GM19324 (cell line): ENCODE results near the gene UBE2H.
A peak's percentile ranks its signal among the peaks of the same experiment; 100 is the strongest.
"Not testable (repeated sequence)": the region's sequence is repeated elsewhere in the genome, so short reads cannot be mapped to it uniquely, and the experiment has no call there.

Source experiments
- ATAC-seq: cut with Tn5 transposase; IDR thresholded peaks from one replicate; pipeline ENCODE4 v1.9.1; 2021; ENCODE audit warnings: mild to moderate bottlenecking, moderate library complexity; ENCODE audit not compliant: unreplicated experiment, low FRiP score

UBE2H gene

DNA sequence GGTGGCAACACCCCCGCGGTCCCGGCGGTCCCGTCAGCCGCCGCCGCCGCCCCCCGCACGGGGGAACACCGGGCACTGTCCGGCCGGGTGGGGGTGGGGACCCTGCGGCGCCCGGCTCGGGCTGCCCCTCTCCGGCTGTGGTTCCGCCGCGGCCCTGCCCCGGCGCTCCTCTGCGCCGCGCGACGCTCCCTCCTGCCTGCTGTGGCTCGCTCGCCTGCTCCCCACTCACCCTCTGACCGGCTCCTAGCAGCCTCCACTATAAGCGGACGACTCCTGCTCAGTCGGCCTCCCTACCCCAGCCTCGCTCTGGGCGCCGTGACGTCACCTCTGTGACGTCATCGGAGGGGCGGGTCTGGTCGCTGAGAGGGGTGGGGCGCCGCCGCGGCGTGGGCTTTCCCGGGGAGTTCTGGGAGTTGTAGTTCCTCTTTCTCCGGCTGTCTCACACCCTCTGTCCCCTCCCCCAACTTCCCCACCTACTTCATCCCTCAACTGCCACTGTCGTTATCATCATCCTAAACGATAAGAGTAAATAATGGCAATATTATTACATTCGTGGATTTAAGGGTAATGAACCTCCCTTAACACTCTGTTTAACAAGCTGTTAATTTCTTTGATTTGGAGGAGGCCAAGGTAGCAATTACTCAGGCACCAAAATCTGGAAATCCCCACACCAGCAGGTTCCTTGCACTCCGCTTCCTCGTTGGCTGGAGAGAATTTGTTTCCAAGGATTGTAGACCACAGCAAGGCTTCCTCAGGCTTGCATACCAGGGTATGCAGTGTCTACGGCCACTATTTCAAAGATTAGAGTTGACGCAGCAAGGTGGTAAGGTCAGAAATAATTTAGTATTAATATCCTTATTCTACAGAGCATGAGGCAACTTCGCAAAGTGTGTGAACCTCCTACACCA is at the start of gene UBE2H:
UBE2H (minus strand) TSS at position 308 of the 908 bp plus-strand sequence. CDS start 405 bp downstream, outside the sequence.
- peak; percentile 77 for ATAC-seq

DNA sequence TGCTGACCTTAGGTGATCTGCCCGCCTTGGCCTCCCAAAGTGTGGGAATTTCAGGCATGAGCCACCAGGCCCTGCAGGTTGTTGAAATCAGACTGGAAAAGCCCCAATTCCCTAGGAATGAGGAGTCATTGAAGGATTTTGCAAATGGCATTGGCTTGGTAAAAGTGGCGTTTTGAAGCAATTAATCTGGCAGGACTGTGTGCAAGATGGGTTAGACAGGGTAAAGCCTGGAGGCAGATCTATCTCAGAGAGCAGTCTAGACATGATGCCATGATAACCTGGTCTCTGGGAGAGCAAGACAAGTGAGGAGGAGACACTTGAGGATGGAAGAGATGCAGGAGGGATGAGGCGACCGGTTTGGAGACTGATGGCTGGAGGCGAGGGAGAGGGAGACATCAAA is 45.7 kb upstream of the UBE2H start:
- ATAC-seq: no peak

DNA sequence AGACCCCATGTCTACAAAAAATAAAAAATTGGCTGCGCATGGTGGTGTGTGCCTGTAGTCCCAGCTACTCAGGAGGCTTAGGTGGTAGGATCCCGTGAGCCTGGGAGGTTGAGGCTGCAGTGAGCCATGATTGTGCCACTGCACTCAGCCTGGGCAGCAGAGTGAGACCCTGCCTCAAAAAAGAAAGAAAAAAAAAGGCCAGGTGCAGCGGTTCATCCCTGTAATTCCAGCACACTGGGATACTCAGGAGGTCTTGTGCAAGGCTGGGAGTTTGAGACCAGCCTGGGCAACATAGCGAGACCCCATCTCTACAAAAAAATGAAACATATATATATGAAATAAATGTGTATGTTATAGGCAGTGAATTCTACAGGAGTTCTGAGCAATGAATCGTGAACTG is 44.5 kb upstream of the UBE2H start:
- no peak for ATAC-seq

DNA sequence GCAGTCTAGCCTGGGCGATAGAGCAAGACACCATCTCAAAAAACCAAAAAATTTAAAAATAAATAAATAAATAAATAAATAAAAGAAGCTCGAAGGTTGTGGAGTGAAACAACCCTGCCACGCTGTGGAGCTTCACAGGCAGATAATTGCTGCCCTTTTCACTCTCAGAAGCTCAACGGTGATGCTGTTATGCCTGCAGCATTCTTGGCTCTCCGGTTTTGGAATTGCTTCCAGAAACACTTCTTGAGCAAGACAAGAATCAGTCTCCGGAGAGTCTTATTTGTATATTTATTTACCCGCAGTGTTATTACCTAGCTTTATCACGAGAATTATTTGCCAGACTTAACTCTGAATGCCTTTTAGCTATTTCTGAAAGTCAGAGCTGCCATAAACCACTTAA is 40.5 kb upstream of the UBE2H start:
- ATAC-seq: no peak

DNA sequence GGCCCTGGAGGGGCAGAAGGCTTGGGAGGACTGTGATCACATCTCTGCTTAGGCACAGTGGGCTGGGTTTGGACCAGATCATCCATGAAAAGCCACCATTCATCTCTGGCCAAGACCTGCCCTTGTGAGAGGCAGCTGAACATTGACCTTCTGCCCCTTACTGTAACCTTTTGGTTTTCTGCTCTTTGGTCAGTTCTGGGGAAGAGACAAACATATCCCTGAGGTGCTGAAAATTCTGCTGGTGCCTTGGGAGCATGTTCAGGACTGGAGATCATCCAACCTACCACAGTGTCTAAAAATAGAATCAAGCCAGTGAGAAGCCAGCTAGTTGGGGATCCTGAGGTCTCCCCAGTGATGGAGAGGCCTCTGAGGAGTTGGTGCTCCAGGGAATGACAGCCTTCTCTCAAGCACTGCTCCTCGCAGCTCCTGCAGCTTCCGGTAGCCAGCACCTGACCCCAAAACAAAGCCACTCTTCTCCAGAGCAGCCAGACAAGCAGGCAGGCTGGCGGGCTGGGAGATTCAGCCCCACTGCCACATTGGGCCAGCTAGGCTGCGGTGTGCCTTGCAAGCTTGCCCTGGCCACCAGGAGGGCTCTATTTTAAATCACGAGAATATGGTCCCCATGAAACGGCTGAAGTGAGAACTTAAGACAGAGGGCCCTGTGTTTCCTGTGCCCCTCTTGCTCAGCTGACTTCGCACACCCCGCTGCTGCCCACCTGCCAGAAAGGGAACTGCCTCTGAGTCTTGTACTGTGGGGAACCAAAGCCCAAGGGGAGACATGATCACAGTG is 37.8 kb upstream of the UBE2H start:
- no peak for ATAC-seq

DNA sequence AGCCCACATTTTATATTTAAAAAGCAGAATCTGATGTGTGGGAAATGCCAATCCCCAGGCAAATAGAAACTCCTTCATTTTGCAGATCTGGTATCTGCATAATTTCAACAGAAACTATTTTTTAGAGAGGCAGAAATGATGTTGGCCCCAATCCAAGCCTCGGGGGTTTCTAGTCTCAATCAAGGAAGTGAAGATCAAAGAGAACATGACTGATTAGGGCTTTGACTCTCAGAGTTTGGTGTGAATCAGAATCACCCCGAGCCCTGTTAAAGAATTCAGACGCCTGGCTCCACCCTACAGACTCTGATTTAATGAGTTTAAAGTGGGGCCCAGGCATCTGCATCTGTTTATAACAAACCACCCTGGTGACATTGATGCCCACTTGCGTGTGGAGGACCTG is 36.7 kb upstream of the UBE2H start:
- no peak for ATAC-seq

DNA sequence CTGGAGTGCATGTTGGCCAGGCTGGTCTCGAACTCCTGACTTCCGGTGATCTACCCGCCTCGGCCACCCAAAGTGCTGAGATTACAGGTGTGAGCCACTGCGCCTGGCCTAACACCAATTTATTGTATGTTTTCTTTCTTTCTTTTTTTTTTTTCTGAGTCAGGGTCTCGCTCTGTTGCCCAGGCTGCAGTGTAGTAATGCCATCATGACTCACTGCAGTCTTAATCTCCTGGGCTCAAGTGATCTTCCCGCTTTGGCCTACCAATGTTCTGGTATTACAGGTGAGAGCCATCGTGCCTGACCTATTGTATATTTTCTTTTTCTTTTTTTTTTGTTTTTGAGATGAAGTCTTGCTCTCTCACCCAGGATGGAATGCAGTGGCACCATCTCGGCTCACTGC is 33.8 kb upstream of the UBE2H start:
- ATAC-seq: no peak

DNA sequence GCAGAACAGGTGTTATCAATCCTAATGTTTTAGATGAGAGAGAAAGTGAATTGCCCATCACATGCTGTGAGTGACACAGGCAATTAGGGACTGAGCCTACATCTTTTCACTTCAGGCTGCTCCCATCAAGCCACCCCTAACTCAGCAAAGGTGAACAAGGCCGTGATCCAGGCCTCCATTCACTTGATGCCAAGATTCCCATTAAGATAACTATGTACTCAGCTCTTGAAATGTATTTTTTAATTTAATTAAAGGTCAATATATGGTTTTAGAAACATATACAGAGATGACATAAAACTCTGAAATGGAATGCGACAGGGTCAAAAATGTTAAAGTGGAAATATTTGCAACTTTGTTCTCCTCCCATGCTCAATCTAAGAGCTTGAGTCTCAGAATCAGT is 27.9 kb upstream of the UBE2H start:
- ATAC-seq: no peak

DNA sequence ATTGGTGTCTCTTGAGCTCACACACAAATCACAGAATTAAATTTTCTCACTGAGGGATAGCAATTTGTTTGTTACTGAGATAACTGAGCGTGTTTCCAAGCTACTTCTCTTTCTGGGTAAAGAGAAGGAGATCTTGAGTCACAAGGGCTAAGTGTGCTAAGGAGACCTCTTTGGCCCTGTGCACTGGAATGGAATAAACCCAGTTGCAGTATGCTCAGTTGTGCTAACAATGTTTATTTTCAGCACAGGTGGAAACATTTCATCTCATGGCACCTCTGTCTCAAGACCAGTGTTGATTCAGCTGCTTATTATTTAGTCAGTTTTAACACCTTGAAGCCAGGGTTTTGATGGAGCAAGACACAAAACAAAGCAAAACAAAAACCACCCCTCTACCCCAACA is 22.5 kb upstream of the UBE2H start:
- ATAC-seq: no peak

DNA sequence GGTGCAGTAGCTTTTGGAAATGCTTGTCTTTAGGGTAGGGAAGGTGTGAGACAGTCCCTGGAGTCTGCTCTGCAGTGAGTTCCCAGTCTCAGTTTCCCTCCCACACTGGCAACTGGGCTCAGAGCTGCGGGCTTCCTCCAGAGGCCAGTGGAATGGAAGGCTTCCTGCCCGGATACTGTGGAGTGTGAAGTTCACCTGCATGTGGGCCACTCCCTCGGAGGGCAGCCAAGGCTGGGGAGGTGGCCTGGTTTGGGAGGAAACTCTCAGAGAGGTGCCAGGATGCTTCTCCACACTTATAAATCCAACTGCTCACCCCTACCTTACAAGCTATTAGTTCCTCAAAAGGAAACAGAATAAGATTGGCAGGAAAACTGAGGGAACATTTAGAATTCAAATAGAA is 18.1 kb upstream of the UBE2H start:
- no peak for ATAC-seq

DNA sequence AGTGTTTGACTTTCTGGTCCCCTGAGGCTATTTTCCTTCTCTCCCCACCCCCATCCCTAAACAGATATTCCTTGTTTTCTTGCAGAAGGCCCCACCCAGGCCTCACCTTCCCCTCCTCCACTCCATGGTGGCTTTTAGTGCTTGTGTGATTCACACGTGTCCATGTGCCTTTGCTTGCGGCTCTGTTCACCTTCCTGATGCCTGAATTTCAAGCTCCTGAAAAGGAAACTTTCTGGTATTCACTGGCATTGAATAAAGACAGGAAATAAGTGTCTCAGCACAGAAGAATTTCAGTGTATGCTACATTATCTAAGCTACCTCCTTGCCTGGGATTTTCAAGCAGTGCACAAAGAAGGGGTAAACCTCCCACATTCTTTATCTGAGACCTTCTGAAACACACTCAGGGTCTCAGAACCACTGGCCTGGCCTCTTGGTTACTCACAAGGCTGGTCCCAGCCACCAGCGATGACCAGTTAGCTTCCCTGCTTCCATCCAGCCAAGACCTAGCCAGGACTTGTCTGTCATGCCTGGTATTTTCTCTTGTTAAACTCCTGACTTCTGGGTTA is 17.2 kb upstream of the UBE2H start:
- ATAC-seq: no peak

DNA sequence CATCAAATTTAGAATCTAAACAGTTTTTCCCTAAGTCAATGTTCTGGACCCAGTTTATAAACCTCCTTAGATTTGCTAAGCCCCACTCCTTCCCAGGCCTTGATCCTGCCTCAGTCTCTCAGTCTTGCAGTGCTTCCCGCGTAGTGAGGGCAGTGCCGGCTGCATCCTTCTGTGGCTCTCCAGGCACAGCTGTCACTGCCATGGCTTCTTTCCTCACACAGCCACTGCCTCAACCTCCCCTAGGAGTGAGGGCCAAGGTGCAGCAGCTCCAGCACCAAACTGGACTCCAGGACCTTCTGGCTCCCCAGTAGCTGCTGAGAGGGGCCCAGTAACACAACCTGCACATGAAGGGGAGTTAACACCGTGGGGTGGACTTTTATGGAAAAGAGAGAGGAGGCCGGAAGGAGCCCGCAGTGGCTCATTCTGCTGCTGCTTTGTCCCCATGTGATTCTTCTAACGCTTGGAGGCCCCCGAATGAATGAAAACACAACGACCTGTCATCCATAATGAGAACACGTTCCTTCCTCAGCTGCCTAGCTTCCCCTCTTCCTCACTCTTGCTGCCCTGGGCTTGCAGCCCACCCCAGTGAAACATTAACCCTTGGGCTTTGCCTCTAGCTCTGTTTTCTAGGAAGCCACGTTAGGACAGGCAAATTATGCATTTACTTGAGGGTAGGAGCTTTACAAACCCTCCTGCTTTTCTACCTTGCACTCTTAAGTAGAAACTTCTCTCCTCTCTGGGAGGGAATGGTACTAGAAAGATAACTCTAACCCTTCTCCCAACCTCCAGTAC is 16.0 kb upstream of the UBE2H start:
- no peak for ATAC-seq

DNA sequence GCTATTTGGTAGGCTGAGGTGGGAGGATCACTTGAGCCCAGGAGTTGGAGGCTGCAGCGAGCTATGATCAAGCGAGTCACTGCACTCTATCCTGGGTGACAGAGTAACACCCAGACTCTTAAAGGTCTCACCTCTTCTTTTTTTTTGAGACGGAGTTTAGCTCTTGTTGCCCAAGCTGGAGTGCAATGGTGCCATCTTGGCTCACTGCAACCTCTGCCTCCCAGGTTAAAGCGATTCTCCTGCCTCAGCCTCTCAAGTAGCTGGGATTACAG is 7.4 kb upstream of the UBE2H start:
- ATAC-seq: not testable (repeated sequence)

DNA sequence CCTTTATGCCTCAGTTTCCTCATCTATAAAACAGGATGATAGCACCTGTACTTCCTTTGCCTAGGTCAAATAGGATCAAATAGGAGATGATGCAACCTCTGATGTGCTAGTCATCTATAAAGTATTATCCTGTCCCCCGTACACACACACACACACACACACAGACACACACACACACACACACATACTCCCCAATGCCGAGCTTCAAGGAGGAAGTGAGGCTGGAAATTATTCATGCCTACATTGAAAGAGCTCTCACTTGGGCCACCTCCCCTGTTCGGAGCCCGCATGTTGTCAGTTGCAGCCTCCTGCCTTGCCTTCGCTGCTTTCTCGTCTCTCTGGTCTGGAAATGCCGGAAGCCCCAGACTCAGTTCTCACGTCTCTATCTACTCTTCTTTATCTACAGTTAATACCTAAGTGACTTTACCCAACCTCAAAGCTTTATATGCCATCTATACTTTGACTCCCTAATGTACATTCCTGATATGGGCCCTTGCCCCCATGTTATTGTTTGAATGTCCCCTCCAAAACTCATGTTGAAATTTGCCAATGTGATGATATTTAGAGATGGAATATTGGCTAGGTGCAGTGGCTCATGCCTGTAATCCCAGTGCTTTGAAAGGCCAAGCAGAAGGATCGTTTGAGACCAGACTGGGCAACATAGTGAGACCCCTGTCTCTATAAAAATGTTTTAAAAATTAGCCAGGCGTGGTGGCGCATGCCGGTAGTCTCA is 6.9 kb upstream of the UBE2H start:
- no peak for ATAC-seq

DNA sequence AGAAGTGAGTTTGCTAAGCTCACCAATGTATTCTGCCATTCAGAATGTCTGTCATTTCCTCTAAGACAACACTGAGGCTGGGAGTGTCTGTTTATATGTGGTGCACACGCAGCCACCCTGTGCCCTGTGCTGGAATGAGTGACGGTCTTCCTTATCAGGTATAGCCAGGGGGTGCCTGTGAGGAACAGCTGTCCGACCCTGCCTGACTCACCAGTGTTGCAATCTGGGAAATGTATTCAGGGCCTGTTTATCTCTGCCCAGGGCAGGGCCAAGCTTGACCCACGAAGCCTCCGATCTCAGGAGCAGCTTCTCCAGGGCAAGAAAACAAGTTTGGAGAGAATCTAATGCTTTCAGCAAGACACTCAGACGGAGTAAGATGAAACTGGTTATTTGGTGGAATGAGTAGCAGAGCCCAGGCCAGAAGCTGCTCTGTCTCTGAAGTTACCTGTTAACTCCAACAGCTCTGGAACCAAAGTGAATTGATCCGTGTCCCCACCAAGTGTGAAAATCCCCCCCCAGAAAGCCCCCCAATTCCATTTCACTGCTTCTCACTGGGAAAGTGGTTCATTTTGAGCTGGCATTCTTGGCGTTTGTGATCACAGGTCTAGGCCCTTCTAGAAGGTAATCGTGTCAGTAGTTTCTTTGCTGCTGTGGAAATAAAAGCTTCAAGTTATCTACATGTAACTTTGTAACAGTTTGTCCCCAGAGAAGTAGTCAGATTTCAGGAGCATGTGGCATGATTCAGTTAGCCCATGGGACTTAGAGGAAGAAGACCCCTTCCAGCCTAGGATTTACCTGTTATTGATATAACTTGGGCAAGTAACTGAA is 6.1 kb upstream of the UBE2H start:
- ATAC-seq: no peak

DNA sequence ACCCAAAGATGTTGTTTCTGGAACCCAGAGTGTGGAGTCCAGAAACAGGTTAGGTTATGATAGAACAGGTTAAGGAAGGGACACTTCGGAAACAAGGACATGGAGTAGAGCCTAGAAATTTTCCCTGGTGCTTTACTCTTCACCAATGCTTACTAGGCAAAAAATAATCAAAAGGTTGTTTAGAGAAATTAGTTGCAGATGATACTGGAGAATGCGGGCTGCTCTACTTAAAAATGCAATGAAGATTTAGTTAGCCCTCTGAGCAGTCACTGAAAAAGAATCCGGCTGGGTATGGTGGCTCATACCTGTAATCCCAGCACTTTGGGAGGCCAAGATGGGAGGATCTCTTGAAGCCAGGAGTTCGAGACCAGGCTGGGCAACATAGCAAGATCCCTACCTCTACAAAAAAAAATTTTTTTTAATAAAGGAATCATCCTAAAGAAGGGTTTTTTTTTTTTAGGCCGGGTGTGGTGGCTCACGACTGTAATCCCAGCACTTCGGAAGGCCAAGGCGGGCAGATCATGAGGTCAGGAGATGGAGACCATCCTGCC is 3.3 kb upstream of the UBE2H start:
- no peak for ATAC-seq

DNA sequence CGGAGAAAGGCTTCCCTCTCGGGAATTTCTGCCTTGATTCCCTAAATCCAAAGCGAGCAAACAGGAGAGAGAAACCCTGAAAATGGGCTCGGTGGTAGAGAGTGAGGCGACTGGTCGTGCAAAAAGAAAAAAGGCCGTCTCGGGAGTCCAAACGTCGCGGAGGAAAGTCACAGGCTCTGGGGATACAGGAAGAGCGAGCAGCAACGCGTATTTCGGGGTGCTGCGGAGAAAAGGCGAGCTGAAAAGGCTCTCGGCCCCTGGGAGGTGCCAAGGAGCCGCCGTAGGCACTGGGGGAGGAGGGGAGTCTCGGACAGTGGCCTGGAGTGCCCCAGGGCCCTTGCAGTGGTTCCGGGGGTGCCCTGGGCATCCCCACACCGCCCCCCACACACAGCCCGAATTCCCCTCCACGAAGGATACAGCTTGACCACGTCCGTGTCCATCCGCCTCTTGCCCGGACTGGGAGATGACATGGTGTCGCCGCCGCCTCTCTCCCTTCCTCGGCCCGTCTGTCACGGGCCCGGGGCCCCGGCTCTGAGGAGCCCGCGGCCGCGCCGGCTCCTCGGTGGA is 591 bp downstream of the UBE2H start:
- ATAC-seq: peak; percentile 15

DNA sequence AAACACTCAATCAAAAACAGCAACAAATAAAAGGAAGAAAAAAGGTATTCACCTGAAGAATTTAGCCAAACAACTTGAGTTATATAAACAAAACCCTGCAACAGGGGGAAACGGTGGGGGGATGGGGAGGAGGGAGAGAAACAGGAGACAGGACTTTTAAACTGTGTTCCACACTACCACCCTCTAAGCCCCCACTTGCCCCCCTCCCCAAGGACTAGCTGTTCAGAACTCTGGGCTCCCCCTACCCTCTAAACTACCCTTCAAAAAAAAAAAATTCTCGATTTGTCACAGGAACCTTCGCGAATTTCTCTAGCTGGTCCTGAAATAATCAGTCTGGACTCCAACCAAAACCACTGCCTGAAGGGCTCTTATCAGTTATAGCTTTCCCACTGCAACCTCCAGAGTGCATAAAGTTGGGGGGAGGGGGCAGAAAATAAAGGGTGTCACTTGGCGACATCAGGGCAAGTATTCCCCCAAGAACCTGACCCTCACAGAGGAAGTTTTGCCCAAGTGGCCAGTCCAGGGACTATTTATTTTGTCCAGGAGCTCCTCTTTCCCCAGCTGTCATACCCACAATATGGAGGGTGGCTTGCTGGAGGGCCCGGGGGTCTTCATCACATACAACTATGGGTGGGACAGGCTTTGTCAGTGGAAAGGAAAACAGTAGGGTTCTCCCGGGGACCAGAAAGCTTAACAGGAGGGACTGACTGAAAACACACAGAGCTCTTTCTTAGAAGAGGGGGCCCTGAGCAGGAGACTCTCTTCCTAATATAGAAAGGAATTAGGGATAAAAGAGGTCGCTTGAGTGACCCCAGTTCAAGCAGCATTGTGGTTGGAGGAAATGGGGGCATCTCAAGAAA is 1.3 kb downstream of the UBE2H start:
- no peak for ATAC-seq
